CD4-positive, alpha-beta T cell treated with Interleukin-6 at 100 ng/mL for 8 hours (primary cell): ENCODE measurements around the gene B3GNT5.

ENCODE experiments used
- DNase-seq: peaks from one replicate; pipeline ENCODE4 v3.0.0-alpha.2; 2020; ENCODE audit warnings: mixed read lengths, low spot score

Gene B3GNT5

DNA sequence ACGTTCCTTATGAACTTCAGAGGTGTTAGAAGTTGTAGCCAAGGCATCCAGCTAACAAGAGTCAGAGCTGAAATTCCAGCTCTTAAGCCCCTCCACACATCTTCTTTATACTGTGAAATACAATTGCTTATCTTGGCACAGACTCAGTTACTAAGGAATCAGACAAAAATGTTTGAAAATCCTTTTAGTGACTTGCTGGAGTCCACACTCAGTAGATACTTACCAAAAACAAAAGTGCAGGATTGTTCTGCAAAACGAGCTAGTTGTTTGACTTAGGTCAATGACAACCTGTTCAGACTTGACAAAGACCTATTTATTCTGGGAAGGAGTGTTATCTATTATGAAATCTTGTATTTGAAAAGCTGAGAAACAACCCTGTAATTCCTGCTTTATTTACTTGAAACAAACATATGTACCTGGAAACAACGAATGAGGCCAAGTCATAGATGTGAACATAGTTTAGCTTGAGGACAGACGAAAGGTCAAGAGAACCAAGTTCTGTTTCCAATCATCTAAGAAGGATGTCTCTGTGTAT lies 38.5 kb downstream of the B3GNT5 start:
- DNase-seq, result no peak

DNA sequence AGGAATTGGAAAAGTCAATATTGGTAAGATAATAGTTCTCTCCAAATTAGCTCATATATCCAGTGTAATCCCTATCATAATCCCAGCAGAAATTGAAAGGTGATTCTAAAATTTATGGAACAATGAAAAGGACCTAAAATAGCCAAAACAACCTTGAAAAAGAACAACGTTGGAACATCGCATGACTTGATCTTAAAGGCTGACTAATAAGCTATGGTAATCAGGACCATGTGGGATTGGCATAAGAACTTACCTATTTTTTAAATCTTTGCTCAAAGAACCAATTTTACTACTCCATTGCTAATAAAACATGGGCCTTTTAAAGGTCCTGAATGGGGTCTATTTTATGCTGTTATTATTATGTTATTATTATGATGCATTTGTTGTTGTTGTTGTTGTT lies 40.9 kb downstream of the B3GNT5 start:
- no peak for DNase-seq

DNA sequence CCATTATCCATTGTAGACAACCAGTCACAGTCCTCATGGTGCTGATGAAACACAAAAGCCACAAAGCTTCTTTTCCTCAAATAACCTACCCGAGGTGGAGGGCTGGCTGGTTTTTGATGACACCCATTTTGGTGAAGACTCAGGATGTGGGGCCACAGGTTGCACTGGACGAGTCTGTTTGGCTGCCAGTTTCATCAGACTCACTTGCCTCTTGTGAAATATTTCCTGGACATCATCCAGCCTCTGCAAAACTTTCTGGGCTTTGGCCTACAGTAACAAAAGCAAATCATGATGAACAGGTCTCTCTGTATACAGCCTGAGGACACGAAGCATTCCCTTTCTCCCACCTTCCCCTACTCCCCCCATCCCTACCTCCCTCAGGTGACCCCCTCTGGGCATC lies 42.2 kb downstream of the B3GNT5 start:
- DNase-seq, result no peak

DNA sequence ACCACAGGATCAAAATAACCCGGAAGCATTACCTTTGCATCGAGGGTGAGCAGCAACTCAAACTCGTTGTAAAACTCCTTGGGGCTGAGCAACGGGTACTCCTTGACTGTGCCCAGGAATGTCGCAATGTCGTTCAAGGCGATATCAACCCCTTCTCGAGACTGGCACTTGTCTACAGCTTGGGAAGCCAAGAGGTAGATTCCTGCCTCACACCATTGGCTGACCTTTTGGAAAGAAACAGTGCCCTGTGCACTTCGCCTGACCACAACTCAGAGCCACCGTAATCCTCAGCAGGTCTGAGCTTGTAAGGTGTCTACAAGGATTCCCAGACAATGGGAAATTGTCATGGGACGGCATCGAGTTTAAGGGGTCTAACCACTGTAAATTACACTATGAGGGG lies 43.9 kb downstream of the B3GNT5 start:
- DNase-seq, result no peak

DNA sequence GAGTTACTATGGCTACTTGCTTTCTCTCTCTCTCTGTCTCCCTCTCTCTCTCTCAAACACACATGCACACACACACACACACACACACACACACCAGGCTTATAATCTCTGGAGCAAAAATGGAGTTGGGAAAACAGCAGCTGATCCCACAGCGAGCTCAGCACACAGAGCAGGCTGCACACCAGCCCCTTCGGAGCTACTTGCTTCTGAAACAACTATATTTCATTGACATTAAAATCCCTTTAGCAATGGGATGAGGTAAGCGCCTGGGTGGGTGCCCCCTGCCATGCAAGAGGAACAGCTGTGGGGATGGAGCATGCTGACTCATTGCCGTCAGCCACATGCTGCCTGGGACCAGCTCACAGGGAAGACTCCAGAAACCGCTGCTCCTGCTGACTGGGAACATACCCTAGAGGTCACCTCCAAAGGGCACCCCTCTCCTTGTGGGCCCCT lies 45.7 kb downstream of the B3GNT5 start:
- DNase-seq, result no peak

DNA sequence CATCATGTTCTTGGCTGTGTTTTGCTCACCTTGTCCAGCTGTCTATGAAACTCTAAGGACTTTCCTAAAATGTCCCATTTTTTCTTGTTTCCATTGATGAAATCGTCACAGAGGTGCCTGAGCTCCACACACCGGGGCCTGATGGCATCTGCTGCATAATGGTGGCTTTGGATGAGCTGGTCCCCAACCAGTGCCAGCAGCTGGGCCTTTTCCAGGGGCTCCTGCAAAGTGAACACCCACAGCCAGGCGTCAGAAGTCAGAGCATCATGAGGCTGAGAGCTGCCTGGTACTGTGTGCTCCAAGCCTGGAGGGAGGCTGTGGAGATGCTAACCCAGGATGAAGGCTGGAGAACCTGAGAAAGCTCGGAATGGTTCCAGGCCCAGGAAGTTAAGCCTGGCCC lies 46.9 kb downstream of the B3GNT5 start:
- DNase-seq, result no peak

DNA sequence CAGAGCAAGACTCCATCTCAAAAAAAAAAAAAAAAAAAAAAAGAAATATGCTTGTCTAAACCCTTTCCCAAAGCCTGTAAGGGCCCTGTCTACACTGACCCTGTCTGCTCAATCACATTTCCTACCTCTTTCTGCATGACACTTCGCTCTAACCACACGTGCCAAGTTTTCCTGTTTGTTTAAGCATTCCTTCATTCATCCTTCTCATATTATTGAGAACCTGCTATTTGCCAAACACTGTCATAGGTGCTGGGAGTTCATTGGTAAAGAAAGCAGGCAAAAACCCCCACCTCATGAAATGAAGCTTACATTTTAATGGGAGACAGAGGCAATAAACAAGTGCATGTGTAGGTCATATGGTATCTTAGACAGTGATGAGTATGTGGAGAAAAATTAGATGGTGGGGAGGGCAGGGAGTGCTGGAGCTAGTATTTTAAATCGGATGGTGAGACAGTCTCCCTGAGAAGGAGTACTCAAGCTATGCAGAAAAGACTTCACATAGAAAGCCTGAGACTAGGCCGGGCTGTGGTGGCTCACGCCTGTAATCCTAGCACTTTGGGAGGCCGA lies 48.0 kb downstream of the B3GNT5 start:
- DNase-seq, result no peak

DNA sequence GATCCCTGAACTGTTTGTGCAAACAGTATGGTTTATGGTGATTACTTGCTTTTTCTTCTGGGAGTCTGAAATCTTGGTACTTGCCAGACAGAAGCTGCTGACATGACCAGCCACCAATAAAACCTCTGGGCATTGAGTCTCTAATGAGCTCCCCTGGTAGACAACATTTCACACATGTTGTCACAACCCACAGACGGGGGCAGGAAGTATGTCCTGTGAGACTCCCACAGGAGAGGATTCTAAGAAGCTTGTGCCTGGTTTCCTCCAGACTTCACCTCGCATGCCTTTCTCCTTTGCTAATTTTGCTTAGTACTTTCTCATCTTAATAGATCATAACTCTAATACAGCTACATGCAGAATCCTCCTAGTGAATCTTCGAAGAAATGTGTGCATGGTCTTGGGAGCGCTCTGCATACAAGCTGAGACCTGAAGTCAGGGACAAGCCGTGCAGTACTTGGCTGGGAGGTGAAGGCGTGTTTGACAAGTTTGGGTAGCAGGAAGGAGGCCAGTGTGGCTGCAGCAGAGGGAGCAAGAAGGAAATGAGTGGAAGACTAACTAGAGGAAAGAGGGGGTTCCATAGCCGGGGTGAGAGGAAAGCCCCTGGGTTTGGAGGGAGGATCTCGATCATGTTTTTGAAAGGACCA lies 49.0 kb downstream of the B3GNT5 start:
- no peak for DNase-seq

DNA sequence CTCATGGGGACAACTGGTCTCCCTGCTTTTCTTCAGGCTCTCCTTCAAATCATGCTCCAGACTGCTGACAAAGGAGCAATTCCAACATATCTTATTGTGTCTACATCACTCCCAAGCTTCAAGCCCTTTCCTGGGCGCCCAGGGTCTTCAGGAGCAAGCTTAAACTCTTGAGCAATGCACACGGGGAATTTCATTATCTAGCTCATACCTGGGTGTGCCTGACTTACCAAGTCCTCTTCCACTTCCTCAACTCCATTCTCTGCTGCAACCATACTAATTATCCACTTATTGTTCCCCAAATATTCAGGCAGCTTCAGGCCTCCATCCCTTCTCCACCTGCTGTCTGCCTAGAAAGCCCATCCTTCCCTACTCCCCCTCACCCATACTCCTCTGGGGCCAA lies 50.6 kb downstream of the B3GNT5 start:
- DNase-seq, result no peak

DNA sequence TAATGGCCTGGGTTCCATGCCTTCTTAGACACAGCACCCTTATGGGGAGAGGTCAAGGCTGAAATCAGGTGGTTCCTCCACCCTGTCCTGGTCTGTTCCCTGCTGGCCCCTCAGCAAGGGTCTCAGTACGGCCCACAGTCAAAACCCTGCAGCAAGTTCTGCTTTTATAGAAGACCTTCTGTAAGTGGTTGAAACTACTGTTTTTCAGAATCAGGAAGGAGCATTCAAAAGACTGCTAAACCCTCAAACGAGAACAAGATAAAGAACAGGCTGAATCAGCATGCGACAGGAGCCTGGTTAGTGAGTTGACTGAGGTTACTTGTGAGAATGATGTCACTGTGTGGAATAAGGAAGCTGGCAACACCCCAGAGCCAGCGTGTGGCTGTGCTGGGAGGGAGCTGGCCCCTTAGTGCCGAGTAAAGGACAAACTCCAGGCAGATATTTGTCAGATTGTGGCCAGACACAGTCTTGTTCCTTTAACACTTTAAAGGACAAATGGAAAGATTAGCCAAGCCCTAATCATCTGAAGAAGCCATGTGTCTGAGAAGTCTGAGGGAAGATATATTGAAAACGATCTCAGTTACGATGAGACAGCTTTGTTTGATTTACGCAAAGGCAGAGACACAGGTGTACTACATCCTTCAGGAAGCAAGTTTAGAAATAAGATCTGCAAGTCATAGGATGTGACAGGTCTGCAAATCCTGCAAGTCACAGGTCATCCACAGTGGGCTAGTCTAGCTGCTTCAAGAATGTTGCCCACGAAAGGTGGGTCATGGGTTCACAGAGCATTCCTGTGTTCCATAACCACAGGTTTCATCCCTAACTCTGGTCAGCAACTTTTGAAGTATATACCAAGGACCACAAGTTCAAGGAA lies 54.0 kb downstream of the B3GNT5 start:
- peak; percentile 11 for DNase-seq

DNA sequence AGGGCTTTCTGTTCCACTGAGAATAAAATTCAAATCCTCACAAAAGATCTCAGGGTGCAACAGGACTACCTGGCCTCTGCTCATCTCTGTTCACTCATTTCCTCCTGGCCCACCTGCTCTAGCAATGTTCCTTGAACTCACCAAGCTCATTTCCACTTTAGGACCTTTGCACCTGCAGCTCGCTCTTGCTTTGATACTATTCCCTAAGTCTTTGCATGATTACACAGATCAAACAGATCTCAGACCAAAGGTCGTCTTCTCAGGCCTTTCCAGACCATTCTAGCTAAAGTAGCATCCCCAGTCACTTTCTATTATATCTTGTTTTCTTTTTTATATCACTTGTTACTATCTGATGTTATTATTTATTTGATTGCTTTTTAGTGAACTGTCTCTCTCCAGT lies 54.7 kb downstream of the B3GNT5 start:
- DNase-seq, result no peak

DNA sequence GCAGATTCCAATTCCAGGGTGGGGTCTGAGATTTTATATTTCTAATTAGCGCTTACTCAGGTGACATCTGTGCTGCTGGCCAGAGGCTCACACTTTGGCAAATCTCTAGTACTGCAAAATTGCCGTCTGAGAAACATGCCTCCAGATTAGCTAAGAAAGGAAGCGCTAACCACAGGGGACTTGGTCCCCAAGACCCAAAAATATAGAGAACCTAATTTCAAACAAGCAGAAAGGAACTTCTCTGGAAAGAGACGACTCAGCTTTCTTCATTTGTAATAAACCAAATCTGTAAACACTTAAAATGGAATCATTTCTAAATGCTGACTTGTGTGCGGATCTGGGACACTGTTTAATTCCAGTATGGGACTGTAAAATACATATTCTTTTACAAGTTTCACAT lies 55.7 kb downstream of the B3GNT5 start:
- no peak for DNase-seq

DNA sequence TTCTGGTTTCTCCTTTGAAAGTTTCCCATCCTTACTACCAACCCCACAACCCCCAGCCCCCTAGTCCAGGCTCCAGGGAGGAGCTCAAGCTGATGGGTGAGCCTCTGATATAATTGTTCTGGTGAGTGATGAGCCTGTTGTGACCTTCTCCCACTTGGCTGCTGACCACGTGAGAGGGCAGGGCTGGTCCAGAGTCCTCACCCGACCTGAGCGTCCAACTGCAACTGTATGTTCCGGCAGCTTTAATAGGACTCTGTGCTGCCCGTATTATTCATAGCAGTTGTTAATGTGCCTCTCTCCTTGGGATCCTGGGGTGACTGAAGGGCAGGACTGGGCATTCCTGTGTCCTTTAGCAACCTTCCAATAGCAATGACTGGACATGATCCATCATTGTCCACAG lies 56.2 kb downstream of the B3GNT5 start:
- no peak for DNase-seq

DNA sequence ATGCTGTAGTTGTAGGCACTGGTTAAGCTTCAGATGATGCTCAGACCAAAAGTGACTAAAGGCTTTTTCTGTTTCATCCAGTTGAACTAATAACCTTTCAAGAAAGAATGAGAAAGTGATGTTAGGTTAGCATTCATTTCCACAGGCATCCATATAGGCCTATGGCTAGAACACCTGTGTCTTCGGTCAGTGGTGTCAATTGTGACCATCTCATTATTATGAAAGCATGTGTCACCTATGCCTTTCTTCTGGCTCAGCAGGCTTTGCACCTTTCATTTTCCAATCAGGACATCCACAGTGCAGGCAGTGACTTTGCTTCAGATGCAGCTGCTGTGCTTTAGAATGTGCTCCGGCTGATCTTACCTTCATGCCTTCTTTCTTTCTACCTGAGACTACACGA lies 57.9 kb downstream of the B3GNT5 start:
- no peak for DNase-seq

DNA sequence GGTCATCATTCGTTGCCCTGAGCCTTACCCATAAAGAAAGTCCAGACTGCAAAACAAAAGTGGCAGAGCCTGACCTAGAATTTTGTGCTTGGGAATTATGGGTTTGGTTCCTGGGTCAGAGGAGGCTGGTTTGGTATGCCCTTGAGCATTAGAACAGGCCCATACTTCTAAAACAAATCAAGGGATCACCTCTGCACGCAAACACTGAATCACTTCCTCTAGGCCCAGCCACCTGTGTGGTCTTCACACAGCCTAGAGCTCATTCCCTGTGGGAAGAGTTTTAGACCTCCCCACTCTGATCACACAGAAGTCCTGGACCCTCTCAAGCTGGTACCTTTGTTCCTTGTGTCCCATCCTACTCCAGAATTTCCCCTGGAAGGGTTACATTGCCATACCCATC lies 59.4 kb downstream of the B3GNT5 start:
- DNase-seq, result no peak

DNA sequence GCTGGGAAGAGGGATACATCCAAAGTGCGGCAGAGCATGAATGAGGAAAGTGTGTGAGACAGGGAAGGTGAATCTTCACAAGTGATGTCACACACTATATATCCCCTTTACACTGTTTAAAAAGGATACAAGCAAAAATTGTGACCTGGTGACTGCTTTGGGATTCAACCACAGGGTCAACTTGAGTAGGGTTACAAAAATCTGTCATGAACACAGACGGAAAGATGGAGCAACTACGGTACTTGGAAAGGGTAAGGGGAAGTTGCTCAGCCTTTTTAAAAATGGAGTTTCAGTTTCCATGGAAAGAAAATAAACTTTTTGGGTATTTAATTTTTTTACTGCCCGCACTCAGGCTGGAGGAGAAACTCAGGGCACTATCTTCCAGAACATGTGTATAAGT lies 60.3 kb downstream of the B3GNT5 start:
- no peak for DNase-seq

DNA sequence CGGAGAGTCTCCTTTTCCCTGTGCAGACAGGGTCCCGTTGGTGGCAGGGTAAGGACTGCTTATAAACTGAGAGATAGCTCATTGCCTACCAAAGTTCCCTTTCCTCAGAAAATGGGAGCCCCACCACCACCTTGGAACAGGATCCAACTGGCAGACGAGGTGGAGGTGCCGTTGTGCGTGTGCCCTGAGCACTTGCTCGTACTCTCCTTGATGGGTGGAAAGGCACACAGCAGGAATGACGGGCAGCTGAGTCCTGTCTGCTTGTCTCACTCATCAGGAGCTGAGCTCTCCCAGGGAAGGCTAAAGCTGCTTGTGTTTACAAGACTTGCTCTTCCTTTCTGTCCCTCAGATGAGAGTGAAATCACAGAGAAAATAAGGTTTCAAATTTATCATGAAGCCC lies 60.7 kb downstream of the B3GNT5 start:
- no peak for DNase-seq

DNA sequence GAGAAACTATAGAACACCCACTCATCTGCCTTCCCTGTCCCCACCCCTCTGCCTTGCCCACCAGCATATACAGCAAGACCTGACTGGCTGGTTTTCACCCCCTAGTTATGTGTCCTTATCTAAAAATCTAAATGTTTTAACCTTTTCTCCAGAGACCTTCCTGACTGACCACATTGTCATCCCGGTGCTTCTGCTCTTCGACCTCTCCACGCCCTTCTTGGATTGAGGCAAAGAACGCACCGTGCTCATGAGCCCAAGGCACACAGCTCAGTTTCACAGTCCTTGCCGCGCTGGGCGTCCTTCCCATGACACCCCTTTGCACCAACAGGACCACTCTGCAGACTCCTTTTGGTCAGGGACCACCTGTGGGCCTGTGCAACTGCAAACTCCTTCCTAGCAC lies 62.7 kb downstream of the B3GNT5 start:
- DNase-seq, result no peak

DNA sequence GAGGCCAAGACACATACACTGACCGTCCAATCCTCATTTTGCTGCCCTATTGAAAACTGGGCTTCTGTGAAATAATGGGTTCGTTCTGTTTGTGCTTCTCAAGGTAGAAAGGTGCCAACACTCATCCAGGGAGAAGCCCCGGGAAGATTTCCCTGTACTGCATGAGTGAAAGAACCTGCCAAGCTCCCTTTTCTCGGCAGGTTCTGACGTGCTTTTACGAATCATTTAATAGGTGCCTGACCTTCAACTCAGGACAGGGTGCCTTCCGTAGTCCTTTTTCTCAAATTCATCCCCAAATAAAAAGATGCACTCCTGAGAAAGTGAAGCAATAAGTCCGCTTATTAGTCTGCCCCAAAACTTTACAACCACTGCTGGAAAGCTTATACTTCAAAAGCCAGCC lies 64.2 kb downstream of the B3GNT5 start:
- no peak for DNase-seq

DNA sequence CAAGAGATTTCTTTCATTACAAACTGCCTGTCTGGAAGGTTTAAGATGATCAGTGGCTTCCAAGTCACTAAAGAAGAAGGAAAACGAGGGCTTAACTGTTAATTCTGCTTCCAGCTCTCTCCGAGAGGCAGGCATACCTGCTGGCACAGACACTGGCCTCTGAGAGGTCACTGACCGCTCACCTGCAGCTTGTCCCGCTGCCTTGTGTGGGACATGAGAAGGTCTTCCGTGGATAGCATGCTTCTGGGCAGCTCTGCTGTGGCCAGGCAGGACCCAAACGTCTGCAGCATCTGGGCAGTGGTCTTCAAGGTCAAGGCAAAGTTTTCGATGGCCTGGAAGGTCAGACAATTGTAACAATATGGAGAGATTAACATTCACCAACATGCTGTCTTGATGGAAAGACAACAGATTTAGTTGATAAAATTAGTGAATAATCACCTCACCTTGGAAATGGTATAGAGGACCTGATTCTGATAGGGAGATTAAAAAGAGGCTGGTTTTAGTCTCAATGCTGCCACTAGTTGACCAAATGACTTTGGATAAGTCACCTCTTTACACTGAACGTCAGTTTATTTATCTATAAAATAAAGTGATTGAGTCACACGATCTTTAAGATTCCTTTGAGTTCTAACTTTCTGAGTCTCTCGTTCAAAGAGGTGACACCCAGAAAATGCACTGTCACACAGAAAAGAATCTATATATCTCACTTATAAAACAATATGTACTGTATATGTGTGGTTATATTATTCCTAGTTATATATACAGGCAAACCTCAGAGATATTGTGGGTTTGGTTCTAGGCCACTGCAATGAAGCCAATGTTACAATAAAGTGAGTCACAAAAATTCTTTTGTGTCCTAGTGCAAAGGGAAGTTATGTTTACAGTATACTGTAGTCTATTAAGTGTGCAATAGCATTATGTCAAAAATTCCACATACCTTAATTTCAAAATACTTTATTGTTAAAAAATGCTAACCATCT lies 65.1 kb downstream of the B3GNT5 start:
- DNase-seq, result no peak

DNA sequence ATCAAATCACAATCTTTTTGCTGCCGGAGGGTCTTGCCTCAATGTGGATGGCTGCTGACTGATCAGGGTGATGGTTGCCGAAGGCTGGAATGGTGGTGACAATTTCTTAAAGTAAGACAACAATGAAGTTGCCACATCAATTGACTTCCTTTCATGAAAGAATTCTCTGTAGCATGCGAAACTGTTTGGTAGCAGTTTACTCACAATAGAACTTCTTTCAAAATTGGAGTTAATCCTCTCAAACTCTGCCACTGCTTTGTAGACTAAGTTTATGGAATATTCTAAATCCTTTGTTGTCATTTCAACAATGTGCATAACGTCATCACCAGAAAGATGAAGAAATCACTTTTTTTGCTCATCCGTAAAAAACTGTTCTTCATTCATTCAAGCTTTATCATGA lies 65.8 kb downstream of the B3GNT5 start:
- no peak for DNase-seq

DNA sequence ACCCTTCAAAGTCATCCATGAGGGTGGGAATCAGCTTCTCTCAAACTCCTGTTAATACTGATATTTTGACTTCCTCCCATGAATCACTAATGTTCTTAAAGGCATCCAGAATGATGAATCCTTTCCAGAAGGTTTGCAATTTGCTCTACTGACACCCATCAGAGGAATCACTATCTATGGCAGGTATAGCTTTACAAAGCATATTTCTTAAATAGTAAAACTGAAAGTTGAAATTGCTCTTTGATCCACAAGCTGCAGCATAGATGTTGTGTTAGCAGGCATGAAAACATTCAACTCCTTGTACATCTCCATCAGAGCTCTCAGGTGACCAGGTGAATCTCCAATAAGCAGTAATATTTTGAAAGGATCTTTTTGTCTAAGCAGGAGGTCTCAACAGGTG lies 66.3 kb downstream of the B3GNT5 start:
- no peak for DNase-seq
